Measurements from ENCODE around the gene PITPNC1.

- no peak for TF ChIP-seq CTCF (IDR thresholded peaks at IDR 0.05; ENCODE audit: low read length)
- TF ChIP-seq EZH2 (IDR thresholded peaks at IDR 0.05; ENCODE audit: borderline replicate concordance, low read length) = no peak
Observed at GRCh38 chr17:67646472-67646871, 269.4 kb downstream of the PITPNC1 start.

Measured in OCI-LY1 (cell line).